NCI-H446 (cell line): ENCODE results near the gene ITPRIP.
A peak's percentile ranks its signal among the peaks of the same experiment; 100 is the strongest.

Experiments
- DNase-seq, 2 experiments: peaks; one replicate each; lab custom pipeline; 2025; lab: John Stamatoyannopoulos, UW

The ITPRIP gene

DNA sequence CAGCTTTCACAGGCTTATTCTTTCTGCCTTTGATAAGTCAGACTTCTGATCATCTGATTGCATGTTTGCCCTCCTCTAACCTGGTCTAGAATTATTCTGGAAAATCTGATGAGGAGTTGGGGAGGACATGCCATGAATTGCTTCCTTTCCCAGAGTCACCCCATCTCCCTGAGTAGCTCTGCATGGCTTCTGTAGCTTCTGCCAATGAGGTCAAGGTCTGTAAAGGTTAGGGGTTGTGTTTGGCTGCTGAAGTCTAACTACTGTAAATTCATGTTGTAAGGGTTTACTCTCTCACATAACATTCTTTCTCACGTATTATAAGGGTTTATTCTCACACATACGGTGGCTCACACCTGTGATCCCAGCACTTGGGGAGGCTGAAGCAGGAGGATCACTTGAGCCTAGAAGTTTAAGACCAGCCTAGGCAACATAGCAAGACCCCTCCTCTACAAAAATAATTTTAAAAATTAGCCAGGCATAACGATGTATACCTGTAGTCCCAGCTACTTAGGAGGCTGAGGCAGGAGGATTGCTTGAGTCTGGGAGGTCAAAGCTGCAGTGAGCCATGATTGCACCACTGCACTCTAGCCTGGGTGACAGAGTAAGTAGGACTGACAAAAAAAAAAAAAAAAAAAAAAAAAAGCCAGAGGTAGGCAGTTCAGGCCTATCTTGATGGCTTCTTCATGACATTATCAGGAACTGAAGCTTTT, 58.6 kb downstream of the ITPRIP start:
- DNase-seq = no peak

DNA sequence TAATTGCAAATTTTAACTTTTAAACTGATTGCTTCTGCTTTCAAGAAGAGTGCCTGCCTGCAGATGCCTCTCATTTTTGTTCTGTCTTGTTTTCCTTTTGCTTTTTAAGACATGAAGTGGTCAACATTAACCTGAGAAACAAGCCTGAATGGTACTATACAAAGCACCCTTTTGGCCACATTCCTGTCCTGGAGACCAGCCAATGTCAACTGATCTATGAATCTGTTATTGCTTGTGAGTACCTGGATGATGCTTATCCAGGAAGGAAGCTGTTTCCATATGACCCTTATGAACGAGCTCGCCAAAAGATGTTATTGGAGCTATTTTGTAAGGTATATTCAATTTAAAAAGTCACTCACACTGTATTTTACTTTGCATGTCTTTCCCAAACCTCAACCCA, 60.5 kb downstream of the ITPRIP start:
- DNase-seq = no peak

DNA sequence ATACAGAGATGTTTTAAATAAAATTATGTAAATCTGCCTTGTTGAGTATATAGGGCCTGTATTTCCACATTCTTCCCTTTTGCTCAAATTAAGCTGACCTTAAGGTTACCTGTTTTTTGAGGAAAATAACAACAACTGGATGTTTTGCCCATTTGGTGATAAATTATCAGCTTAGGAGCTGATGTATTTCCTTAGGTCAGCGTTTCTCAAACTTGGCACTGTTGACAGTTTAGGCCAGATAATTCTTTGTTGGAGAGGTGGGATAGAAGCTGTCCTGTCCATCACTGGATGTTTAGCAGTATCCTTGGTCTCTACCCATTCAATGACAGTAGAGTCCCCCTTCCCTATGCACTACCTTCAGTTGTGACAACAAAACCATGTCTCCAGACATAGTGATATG, 62.1 kb downstream of the ITPRIP start:
- DNase-seq = no peak

DNA sequence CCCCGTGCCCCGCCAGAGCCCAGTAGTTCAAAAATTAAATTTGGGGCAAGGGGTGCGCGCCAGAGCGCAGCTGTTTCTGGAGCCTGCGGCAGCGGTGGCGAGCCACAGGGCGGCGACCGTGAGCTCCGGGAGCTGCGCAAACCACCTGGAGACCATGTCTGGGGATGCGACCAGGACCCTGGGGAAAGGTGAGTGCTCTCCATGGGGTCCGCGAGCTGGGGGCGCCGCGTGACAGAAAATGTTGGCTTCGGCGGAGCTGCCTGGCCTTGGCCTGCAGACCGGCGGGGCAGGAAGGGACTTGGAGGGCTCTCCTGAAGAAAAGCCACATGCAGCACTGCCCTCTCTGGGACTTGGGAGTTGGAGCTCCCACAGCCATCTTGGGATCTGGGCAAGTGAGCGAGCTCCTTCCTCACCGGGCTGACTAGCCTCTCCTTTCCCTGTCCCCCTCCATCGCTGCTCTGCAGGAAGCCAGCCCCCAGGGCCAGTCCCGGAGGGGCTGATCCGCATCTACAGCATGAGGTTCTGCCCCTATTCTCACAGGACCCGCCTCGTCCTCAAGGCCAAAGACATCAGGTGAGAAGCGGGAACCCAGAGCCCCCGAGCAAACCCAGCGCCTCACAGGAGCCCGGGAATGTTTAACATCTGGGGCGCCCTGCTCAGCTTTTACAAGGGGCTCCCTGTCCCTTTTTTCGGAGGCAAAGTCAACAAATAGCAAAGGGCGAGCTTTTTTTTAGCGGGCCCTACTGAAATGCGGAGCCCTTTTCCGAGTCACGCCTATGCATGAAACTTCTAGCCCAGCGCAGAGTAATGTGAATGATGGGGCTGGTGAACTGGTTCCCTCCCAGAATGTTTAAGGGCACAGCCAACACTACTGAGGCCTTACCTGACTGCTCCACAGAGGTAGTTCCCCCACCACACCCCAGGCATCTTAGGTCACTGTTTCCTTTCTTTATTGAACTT, 63.2 kb downstream of the ITPRIP start:
- no peak for DNase-seq

DNA sequence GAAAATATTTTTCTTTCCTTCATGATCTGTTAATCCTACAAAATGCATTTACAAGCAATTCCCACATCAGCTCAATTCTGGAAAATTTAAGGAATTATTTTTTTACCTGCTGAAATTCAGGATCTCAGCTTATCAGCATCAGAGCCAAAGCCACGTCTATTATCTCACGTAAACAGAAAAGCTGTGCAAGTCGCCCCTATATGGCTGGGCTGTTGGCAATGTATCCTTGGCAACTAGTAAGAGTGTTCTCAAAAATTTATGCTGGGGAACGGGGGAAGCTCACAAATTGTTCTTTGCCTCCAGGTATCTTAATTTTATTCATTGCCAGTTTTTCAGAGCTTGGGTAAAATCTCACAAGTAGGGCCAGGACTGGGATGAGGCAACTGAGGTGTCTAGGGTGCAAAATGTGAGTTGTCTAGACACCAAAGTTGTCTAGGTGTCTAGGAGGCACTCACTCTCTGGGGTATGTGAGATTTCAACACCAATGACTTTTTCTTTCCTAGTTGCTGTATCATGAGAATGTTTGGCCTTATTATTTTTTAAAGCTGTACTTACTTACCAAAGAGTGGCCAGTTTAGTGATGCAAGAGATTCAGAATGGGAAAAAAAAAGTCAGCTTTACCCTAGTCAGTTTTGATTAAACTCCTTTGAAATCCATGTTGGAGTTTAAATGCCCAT, 64.2 kb downstream of the ITPRIP start:
- DNase-seq = no peak

DNA sequence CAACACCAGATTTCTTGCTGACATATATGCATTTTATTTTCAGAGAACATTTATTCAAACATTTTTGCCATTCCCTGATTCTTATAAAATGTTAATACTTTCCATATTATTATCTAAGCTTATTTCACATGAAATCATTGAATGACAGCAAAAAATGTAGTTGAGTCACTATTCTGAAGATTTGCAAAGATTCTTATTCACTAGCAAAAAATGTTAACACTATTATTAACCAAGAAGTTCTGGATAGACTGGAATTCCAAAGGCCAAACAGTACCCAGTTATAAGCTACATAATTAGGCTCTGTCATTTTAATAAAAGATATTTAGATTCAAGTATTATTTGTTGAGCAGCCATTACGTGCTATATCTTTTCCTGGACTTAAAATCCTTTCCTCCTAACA, 65.0 kb downstream of the ITPRIP start:
- no peak for DNase-seq

DNA sequence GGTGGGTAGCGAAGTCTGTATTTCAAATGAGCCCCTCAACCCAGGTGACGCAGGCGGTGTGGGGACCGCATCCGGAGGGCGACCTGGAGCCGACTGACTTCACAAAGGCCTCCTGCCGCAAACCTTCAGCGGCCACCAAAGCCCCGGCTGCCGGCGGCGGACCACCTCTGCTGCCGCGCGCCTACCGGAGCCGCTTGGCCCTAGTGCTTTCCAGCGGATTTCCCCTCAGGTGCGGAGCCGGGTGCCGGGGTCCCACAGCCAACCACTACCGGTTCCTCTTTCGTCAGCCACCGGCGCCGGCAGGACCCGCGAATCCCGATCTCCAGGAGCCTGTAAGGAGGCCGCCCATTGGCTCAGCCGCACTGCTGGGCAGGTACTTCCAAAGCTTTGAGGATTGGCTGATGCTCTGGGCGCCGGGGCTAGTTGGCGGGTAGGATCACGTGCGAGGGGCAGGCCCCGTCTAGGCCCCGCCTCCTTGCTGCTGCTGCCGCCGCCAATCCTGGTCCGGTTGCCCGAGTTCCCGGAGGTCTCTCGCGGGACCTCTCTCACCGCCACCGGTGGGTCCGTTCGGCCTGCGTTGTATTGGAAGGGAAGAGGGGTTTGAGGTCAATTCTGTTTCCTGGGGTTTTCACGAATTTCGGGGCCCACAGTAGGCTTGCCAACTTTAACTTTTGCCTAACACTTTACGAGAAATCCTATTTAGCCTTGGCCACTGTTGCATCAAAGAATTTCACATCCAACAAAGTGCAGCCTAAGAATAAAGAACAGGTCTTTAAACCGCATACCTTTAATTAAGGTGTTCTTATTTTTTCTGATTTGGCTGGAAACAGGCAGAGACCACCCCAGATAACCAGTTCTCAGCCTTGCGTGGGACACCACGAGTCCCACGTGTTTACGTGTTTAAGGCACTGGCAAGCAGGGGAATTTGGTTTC, 69.3 kb downstream of the ITPRIP start, which contains the start of gene GSTO2:
Gene GSTO2, plus strand, starts transcription at position 472 of the 933 bp plus-strand sequence. CDS start 5,732 bp downstream, outside the sequence.
- DNase-seq = peak; percentile 88 to 95

DNA sequence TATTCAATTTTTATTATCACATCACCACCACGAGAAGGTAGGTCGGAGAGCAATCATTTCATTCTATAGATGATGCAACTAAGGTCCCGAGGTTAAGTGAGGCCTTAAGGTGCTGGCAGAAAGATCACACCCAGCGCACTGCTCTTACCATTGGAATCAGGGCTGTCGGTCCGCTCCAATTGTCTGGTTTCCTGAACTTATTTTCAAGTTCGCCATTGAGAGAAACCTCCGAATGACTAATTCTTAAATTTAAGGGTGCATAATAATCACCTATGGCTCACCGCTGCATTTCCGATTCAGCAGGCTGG, 69.9 kb downstream of the ITPRIP start:
- DNase-seq = no peak

DNA sequence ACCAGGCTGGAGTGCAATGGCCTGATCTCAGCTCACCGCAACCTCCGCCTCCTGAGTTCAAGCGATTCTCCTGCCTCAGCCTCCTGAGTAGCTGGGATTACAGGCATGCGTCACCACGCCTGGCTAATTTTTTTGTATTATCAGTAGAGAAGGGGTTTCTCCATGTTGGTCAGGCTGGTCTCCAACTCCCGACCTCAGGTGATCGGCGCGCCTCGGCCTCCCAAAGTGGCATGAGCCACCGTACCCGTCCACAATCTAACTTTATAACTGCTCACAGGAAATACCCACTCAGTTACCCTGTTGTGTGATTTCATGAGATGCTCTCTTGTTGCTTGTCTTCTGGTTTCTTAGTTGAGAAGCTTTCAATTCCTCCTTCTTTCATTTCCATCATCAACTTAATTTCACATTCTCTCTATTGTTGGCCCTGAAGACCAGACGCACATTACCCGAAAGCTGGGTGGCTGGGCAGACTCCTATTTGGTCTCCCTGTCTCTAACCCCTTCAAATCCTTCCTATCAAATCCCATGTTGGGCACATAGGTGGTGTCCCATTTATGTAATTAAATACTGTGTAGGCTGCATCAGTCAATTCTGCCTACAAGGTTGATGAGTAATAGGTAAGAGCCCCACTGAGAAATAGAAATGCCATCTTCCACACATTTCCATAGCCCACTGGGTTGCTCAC, 70.4 kb downstream of the ITPRIP start:
- DNase-seq = no peak

DNA sequence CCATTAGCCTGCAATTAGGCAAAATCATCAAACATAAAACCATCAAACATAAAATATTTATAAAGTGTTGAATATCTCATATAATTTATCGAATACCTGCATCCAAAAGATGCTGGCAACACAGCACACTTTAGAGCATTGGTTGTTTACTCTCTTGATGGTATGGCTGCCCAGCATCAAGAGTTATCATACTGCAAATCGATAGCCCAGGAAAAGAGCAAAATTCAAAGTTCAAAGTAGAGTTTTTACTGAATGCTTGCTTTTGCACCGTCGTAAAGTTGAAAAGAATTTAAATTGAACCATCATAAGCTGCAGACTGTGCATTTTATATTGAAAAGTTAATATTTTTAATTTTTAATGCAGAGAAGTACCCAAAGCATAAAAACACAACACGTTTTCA, 73.5 kb downstream of the ITPRIP start:
- no peak for DNase-seq

DNA sequence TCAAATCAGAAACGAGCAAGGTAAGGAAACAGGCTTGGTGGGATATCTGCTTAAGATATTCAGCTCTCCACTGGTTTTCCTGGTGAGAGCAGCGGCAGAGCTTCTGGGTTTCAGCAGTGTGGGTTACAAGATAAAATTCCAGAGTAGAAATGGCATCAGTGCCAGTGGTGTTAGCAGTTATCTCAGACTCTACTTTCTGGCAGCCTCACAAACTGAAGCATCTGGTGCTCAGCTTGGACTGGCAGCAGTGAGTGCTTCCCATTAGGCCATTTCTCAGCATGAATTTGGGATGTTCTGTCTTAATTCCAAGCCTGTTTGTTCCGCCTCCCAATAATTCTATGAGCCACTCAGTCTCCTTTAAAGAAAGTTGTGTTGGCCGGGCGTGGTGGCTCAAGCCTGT, 76.2 kb downstream of the ITPRIP start:
- DNase-seq = peak; percentile 13 to 56

DNA sequence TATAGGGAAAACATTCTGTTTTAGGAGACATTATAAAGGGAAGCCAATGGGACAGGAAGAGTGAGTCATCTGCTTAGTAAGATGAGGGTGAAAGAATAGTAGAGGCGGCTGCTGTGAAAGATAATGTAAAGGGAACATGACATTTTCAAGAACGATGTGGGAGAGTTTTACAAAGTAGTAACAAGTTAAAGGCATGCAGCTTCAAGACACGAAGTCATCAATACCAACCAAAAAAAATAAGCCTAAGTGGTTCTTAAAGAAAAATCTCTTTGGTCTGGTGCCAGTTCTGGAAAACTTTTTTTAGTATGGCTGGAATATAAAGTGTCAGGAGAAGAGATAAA, 77.5 kb downstream of the ITPRIP start:
- DNase-seq = no peak

DNA sequence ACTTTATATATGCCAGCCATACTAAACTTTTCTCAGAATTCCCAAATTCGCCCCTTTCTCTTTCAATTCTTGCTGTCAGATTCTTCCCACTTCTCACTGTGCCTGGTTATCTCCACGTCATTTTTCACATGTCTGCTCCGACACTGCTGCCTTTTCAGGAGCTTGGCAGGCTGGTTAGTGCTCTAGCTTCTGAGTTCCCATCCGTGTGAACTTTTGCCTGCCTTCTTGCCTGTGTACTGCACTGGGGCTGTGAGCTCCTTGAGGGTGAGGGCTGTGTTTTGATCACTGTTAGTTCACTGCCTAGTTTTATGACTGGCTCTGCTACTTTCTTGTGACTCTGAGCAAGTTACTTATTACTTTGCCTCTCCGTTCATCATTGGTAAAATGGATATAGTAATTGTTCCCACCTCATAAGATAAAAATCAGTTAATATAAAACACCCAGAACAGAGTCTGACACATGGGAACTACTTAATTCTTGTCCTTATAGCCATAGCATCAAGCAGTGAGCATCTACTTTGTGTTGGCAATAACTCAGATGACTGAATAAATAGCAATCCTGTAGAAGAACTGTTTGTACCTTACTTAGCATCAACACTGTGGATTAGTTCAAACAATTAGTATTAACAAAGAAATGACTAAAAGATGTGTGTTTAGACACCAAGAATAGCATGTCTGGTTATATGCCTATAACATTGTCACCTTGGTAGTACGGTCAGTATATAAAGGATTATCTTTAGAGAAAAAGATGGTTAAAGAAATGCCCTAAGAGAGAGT, 78.1 kb downstream of the ITPRIP start:
- no peak for DNase-seq
